ENCODE data around the gene CDH22.

GRCh38 chr20:46227272-46227767 is 81.0 kb downstream of the CDH22 start:
- TF ChIP-seq SRF (CRISPR knock-in tag; IDR thresholded peaks at IDR 0.05) (no peak), EGR1 (conservative IDR thresholded peaks at IDR 0.05) (no peak), ETS1 (conservative IDR thresholded peaks at IDR 0.05; ENCODE audit: control insufficient read depth, low read depth, low read length) (no peak), C11orf30 (IDR thresholded peaks at IDR 0.05; ENCODE audit: low read depth) (no peak)
